HG03442 (cell line): ENCODE results near the gene OR5L2.
"Not testable (repeated sequence)": the region's sequence is repeated elsewhere in the genome, so short reads cannot be mapped to it uniquely, and the experiment has no call there.

Experiments used
- ATAC-seq: cut with Tn5 transposase; IDR thresholded peaks from one replicate; pipeline ENCODE4 v1.9.1; 2021; ENCODE audit warnings: mild to moderate bottlenecking, moderate library complexity; ENCODE audit not compliant: unreplicated experiment

The OR5L2 gene

DNA sequence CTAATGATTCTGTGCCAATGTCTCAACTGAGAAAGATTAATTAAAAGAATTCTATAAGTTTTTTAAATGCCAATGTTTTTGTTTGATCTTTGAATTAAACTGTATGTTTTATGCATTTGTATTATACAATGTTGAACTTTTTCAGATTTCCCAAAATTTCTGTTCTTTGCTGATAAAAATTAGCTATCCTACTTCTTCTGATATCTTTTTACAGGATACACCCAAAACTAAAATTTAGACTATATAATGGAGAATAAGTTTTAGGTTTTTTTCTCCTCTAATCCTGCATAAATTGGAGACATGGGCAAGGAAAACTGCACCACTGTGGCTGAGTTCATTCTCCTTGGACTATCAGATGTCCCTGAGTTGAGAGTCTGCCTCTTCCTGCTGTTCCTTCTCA, at the start of gene OR5L2:
OR5L2 (plus strand) TSS at position 301 of the 400 bp plus-strand sequence; CDS start at position 301, 0 bp downstream.
- ATAC-seq: no peak

DNA sequence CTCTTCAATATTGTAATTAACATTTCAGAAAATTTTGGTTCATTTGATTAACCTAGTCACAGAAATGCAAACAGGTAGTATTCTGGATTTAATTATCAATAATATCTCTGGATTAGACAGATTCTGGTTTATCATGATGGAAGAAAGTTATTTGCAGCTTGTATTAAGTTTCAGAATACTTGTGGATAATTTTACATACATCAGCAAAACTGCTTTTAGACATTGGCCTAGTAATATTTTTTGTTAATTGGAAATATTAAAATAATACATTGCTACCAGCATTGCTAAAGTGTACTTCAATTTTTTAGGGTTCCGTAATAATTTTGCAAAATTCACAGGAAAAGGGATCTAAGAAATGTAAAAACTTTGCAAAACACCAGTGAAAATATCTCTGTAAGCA, 35.4 kb upstream of the OR5L2 start:
- no peak for ATAC-seq

DNA sequence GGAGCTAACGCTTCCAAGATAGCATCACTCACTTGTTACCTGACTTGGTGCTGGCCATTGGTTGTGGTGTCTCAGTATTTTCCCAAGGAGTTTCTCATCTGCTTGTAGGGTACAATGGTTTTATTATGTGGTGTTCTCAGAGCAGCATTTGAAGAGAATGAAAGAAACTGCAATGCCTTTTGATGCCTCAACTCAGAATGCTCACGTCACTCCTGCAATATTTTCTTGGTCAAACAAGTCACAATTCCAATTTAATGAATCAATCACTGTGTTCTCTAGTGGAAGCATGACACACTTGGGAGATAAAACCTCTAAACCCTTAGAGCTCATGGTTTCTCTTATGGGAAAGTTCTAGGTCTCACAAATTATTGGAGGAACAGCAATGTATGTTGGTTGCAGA, 33.7 kb upstream of the OR5L2 start:
- no peak for ATAC-seq

DNA sequence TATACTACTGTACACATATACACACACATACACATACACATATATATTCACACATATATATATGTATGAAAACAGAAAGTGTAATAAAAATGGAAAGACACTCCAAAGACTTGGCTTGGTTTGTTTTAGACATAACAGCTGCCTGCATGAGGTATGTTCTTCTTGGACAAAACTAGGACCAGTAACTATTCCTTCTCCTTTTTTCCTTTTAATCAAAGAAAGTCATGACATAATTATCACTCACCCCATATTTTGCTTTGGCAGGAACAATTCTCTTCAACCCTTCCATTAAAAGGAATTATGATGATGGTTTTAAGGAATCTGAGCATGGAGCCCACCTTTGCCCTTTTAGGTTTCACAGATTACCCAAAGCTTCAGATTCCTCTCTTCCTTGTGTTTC, 31.8 kb upstream of the OR5L2 start, which contains the start of gene OR5D14:
OR5D14 (plus strand) TSS at position 301 of the 400 bp plus-strand sequence; CDS start at position 301, 0 bp downstream.
- no peak for ATAC-seq

DNA sequence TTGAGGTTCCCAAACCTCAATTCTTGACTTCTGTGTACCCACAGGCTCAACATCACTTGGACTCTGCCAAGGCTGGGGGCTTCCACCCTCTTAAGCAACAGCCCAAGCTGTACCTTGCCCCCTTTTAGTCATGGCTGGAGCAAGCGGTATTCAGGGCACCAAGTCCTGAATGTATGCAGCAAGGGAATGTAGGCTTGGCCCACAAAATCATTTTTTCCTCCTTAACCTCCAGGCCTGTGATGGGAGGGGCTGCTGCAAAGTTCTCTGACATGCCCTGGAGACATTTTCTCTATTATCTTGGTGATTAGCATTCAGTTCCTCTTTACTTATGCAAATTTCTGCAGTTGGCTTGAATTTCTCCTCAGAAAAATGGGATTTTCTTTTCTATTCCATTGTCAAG, 20.8 kb upstream of the OR5L2 start:
- ATAC-seq: no peak

DNA sequence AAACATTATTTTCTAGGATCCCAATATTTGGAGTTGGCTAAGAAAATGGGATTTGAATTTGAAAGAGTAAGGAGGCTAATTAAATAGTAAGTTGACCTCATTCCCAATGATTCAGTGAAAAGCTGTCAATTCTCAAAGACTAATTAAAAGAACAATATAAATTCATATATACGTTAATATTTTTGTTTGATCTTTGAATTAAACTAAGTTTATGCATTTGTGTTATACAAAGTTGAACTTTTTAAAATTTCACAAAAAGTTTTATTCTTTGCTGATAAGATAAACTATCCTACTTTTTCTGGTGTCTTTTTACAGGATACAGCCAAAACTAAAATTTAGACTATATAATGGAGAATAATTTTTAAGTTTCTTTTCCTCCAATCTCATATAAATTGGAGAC, 16.0 kb upstream of the OR5L2 start, which contains the start of gene OR5L1:
OR5L1 (plus strand) TSS at position 301 of the 400 bp plus-strand sequence. CDS start 100 bp downstream, outside the sequence.
- no peak for ATAC-seq

DNA sequence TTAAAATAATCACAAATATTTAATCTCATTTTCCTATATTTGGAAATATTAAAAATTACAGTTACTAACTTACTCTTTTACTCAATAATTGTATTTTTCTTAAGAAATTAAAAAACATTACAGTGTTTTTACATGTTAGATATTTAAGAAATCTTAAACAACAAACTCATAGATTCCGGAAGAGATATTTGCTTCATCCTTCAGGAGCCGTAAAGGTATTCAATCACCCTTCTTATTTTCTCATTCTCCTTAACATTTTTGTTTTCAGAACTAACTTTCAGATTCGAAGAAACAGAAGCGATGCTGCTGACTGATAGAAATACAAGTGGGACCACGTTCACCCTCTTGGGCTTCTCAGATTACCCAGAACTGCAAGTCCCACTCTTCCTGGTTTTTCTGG, 7.7 kb upstream of the OR5L2 start, which contains the start of gene OR5D18:
OR5D18 (plus strand) TSS at position 301 of the 400 bp plus-strand sequence; CDS start at position 301, 0 bp downstream.
- no peak for ATAC-seq

DNA sequence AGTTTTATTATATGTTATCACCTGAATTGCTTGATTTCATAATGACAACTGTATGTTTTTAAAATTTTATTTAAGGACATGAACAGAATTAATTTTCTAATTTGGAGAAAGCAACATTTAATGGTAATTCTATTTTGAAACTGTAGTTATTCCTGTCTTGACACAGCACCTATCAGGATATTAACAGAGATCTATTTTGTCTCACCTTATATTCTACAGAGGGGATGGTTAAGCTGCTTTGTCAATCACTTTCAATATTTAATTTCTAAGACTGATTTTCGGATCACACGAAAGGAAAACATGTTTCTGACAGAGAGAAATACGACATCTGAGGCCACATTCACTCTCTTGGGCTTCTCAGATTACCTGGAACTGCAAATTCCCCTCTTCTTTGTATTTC, 11.4 kb downstream of the OR5L2 start, which contains the start of gene OR5D16:
OR5D16 (plus strand) TSS at position 301 of the 400 bp plus-strand sequence; CDS start at position 301, 0 bp downstream.
- no peak for ATAC-seq

DNA sequence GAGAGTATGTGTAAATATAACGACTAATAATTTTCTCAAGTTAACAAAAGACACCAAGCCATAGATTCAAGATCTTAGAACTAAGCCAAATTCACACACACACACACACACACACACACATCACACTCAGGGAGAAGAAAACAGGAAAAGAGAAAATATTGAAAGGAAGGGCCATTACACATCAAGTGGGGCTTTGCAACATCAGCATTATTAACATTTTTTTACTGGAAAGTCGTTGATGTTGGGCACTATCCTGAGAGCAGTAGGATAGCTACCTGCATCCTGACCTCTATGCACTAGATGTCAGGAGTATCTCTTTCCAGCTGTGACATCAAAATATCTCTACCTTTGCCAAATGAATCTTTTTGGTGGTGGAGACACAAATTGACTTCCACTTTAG, 20.4 kb downstream of the OR5L2 start:
- no peak for ATAC-seq

DNA sequence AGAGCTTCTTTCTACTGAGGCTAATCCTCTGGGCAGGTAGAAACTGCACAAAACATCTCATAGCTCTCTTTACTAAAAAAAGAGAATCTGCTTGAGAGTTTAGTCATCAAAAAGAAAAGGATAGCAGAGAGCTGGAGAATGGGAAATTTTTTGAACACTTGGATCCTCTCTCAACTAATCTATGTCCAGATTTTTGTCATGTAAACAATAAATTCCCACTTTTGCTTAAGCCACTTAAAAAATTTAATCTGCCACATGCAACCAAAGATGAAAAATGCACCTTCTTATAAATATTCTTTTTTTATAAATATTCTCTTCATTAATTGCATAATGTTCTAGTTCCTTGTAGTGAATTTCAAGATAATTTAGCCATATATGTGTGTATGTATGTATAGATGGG, 22.0 kb downstream of the OR5L2 start:
- no peak for ATAC-seq

DNA sequence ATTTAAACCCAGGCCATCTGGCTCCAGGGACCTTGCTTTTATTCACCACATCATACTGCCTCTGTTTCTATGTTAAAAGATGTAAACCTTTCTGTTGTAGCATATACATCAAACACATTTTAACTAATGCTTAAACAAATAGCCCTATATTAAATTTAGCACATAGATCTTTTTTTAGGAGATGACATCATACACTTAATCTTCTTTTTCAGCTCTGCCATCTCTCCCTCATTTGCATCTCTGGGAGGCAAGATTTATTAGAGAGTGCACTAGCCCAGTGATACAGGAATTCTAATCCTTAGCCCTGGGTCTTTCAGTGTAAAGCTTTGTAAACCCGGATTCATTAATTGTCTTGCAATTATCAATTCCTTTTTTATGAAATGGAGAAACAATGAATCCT, 25.1 kb downstream of the OR5L2 start:
- ATAC-seq: no peak

DNA sequence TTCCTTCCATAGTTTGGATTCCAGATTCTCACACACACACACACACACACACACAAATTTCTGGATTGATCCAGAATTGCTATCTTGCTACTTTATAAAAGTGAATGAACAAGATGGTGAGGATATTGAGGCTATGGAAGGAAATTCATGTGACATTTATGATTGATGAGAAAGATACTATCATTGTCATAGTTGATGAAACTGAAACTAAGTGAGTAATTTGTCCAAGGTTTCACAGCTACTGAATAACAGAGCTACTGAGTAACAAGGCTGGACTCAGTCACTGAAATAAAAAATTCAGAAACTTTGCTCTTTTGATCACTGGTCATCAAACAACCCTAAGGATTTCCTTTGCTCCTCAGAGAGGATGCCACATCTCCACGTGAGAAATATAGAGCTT, 27.7 kb downstream of the OR5L2 start:
- ATAC-seq: no peak

DNA sequence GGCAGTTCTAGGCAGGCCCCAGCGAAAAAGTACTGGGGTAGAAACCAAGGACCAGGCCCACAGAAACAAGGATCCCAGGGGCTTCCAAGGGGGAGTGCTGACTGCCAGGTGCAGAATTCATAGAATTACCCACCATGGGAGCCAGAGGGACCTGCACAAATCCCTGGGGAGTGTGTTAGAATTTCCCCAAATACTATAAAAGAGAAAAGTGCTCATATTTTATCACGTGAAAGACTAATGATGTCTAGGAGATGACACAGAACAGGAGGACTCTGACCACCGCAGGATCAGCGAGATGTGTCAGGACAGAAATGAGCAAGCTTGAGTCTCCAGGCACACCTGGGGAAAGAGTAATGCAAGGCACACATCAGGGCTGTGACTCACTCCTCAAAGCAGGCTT, 40.3 kb downstream of the OR5L2 start:
- ATAC-seq: not testable (repeated sequence)

DNA sequence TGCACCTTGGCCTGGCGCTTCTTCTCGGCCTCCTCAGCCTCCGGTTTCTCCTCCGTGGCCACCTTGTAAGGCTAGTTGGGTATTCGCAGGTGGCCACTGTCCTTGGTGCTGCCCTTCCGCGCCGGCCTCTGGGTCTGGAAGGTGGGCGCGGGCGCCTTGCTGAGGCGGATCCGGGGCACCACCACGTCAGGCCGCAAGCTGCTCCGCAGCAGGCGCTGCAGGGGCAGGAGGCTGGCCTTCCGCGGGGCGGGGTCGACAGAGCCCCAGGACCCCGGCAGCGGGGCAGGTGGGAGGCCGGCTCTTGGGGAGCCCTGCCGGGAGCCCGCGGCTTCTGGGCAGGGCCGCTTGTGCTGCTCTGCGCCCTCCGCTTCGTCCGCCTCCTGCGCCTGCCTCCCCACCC, 45.7 kb downstream of the OR5L2 start:
- ATAC-seq: not testable (repeated sequence)

DNA sequence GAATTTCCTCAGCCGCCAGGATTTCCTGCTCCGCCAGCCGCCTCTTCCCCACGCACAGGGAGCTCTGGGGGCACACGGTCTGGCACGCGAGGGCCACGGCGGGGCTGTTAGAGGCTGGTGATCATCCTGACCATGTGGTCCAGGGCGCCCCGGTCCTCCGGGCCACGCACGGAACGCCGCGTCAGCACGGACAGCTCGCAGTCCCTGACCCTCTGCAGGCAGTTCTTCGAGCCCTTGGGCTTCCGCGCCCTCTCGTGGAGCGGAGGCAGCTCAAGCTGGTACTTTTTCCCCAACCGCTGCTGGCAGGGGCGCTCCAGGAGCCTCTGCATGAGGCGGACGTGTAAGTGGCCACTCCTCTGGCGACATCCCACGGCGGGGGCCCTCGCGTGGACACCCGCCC, 46.1 kb downstream of the OR5L2 start:
- ATAC-seq: not testable (repeated sequence)
